Testis (tissue), 2 donors: ENCODE data around the gene TACC2.

Experiments
- CTCF ChIP-seq, 3 experiments: fragments of 450-650 bp in 2 of 3; fragments of 200-600 bp in 1 of 3; sonication (generic) in 1 of 3; IDR thresholded peaks; one replicate each; pipeline ENCODE4 v1.5.1; 2016 to 2019; ENCODE audit warnings: antibody characterized with exemption in 3 of 3, mild to moderate bottlenecking in 2 of 3, moderate library complexity in 1 of 3
- POLR2A ChIP-seq: fragments of 450-650 bp; IDR thresholded peaks from one replicate; pipeline ENCODE4 v1.6.1; 2017; ENCODE audit warnings: antibody characterized with exemption, mild to moderate bottlenecking, moderate library complexity

- TF ChIP-seq CTCF (IDR thresholded peaks at IDR 0.05): no peak
- TF ChIP-seq POLR2A: no peak
Observed at GRCh38 chr10:122229666-122230065, 240.7 kb downstream of the TACC2 start.
